Measurements from ENCODE around the gene MROH2A.

DNA sequence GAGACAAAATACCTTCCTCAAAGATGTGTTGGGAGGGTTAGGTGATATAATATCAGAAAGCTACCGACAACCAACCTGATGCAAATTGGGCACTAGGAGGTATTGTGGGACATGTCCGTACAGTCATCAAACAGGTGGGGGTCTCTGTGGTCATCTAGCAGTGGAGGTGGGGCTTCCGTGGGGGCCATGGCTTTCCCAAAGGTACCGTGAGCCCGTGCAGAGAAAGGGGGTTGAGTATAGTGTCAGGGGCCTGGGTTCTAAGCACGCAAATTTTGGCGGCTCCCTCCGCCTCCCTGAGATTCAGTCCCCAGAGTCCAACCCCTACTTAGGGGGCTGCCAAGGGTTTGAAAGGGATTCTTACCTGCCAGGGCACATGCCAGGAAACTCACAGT lies 43.6 kb downstream of the MROH2A start:
- TF ChIP-seq FOSL1 (IDR thresholded peaks at IDR 0.05; ENCODE audit: low read depth) (no peak), YY1 (IDR thresholded peaks at IDR 0.05; ENCODE audit: extremely low read depth, insufficient replicate concordance, low read depth, low read length) (no peak), EZH2phosphoT487 (IDR thresholded peaks at IDR 0.05; ENCODE audit: borderline replicate concordance) (no peak)
- TF ChIP-seq, protein P1, sequence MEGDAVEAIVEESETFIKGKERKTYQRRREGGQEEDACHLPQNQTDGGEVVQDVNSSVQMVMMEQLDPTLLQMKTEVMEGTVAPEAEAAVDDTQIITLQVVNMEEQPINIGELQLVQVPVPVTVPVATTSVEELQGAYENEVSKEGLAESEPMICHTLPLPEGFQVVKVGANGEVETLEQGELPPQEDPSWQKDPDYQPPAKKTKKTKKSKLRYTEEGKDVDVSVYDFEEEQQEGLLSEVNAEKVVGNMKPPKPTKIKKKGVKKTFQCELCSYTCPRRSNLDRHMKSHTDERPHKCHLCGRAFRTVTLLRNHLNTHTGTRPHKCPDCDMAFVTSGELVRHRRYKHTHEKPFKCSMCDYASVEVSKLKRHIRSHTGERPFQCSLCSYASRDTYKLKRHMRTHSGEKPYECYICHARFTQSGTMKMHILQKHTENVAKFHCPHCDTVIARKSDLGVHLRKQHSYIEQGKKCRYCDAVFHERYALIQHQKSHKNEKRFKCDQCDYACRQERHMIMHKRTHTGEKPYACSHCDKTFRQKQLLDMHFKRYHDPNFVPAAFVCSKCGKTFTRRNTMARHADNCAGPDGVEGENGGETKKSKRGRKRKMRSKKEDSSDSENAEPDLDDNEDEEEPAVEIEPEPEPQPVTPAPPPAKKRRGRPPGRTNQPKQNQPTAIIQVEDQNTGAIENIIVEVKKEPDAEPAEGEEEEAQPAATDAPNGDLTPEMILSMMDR (IDR thresholded peaks at IDR 0.05 in 2 of 3, conservative IDR thresholded peaks at IDR 0.05 in 1 of 3; ENCODE audit: borderline replicate concordance in 1 of 3, insufficient read depth in 1 of 3, low read depth in 2 of 3, low read length in 2 of 3): no peak

Data from HCT116 (cell line).